Thyroid gland (tissue), 4 donors: Measurements from ENCODE around the gene TTLL5. TPM values are rescaled to one million over a fixed set of nuclear protein-coding genes. Genes with fewer than 3 reads are reported as not detected.

Experiments used
- DNase-seq, 2 donors: peaks; one replicate each; pipeline ENCODE4 v3.0.0-alpha.2; 2019
- H3K27ac ChIP-seq, 3 donors: fragments of 200-600 bp; sonication (generic); 1 replicate in 2 of 3; 2 replicates in 1 of 3; pipeline ENCODE4 v1.5.1; 2016 to 2019; ENCODE audit warnings: mild to moderate bottlenecking in 1 of 3, moderate library complexity in 1 of 3
- H3K27me3 ChIP-seq: fragments of 200-600 bp; sonication (generic); one replicate; pipeline ENCODE4 v1.5.1; 2019
- H3K36me3 ChIP-seq, 2 donors: fragments of 200-600 bp; sonication (generic); one replicate each; pipeline ENCODE4 v1.5.1; 2016 to 2019
- H3K4me1 ChIP-seq, 2 donors: fragments of 200-600 bp; sonication (generic); one replicate each; pipeline ENCODE4 v1.5.1; 2017 to 2019
- H3K4me3 ChIP-seq, 3 donors: fragments of 200-600 bp; sonication (generic); replicated peaks in 1 of 3; 1 replicate in 2 of 3; 2 replicates in 1 of 3; pipeline ENCODE4 v1.5.1; 2016; ENCODE audit warnings: mild to moderate bottlenecking in 1 of 3
- H3K9me3 ChIP-seq: fragments of 200-600 bp; sonication (generic); one replicate; pipeline ENCODE4 v1.5.1; 2017
- POLR2A ChIP-seq, 2 donors: fragments of 450-650 bp; IDR thresholded peaks; one replicate each; pipeline ENCODE4 v1.6.1; 2017; ENCODE audit warnings: antibody characterized with exemption in 2 of 2, mild to moderate bottlenecking in 2 of 2, moderate library complexity in 1 of 2
- WGBS, 2 donors: methylation state at CpG; one replicate each; pipeline ENCODE4 v1.1.5; 2017; 5-methylcytosine and 5-hydroxymethylcytosine counted together
- intact Hi-C: fragments of 100-400 bp; cut with DNase I; formaldehyde crosslinking; loops from one replicate; pipeline ENCODE4 v1.15.1; 2023
- total RNA-seq, 4 donors: library from RNA; depleted of rRNA; stranded (reverse); fragments of >200 nt; gene quantifications; one replicate each; pipeline ENCODE4 v1.2.3, GENCODE V29; 2016
- TF ChIP-seq, protein P1 (sequence below), 6 experiments: fragments of 200-600 bp in 3 of 6; fragments of 450-650 bp in 3 of 6; sonication (generic) in 3 of 6; IDR thresholded peaks; one replicate each; pipeline ENCODE4 v1.5.1; 2016 to 2019; ENCODE audit warnings: antibody characterized with exemption in 6 of 6, mild to moderate bottlenecking in 2 of 6, inconsistent platforms in 1 of 6, moderate library complexity in 1 of 6

Gene TTLL5
- total RNA-seq, 4 donors from 2014 or later = 31.8 to 65.1 (median 35.7) TPM

GRCh38 chr14:75999511-76000190, 338.6 kb downstream of the TTLL5 start:
- H3K4me1 ChIP-seq = no peaks in the 10 kb centered on the region
- 89 to 91% methylated on average over 6 of the region's 6 CpGs for WGBS, 2 donors
- no peak for DNase-seq
- H3K36me3 ChIP-seq = peaks cover 15 to 31% of the 10 kb centered on the region in 2 donors
- H3K4me3 ChIP-seq = no peak overlapping the region
- intact Hi-C loops = no loop called here
- no peak for TF ChIP-seq POLR2A (IDR thresholded peaks at IDR 0.05)
- TF ChIP-seq, protein P1, sequence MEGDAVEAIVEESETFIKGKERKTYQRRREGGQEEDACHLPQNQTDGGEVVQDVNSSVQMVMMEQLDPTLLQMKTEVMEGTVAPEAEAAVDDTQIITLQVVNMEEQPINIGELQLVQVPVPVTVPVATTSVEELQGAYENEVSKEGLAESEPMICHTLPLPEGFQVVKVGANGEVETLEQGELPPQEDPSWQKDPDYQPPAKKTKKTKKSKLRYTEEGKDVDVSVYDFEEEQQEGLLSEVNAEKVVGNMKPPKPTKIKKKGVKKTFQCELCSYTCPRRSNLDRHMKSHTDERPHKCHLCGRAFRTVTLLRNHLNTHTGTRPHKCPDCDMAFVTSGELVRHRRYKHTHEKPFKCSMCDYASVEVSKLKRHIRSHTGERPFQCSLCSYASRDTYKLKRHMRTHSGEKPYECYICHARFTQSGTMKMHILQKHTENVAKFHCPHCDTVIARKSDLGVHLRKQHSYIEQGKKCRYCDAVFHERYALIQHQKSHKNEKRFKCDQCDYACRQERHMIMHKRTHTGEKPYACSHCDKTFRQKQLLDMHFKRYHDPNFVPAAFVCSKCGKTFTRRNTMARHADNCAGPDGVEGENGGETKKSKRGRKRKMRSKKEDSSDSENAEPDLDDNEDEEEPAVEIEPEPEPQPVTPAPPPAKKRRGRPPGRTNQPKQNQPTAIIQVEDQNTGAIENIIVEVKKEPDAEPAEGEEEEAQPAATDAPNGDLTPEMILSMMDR (IDR thresholded peaks at IDR 0.05) = no peak
- H3K9me3 ChIP-seq = no peaks in the 10 kb centered on the region
- H3K27ac ChIP-seq = no peak overlapping the region
- H3K27me3 ChIP-seq = no peaks in the 10 kb centered on the region

DNA sequence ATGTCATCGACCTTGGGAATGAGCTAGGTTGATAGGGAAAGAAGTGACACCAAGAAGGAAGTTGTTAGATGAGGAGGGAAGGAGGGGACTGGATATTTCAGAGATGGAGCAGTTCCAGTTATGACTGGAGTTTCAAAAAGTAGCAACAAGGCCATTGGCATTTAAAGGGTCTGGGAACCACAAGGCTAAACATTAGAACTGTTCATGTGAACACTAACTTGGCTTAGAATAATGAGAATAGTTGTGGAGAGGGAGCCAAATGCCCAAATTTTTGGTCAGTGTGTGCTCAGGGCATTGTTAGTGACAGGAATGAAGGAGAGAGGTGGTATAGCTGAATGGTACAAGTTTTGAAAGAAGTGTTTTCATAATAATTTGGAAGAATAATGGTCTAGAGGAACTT, 341.3 kb downstream of the TTLL5 start:
- TF ChIP-seq, protein P1 (IDR thresholded peaks at IDR 0.05) = no peak
- TF ChIP-seq POLR2A (IDR thresholded peaks at IDR 0.05) = no peak
- Histone ChIP-seq H3K36me3 (peaks cover 30 to 41% of the 10 kb centered on the region in 2 donors), H3K9me3 (no peaks in the 10 kb centered on the region), H3K27me3 (no peaks in the 10 kb centered on the region), H3K27ac (no peak overlapping the region), H3K4me1 (no peaks in the 10 kb centered on the region), H3K4me3 (no peak overlapping the region)
- WGBS, 2 donors = 95% methylated on average over 1 of the region's 1 CpG
- no peak for DNase-seq
- intact Hi-C loops = no loop called here

Other genes with a start within 250 kb of the TTLL5 start
- 10 to 100 TPM; 24.2 to 54.6 (median 36.3) TPM for gene JDP2, start 233.2 kb upstream of the TTLL5 start, total RNA-seq
- 1 to 10 TPM in 3 of 4 donors, not detected in 1; 1.6 to 6.6 (median 4.9) TPM for gene BATF, start 138.8 kb upstream of the TTLL5 start, total RNA-seq
- 1 to 10 TPM; 4.3 to 9.1 (median 6.3) TPM for gene FLVCR2, start 82.6 kb upstream of the TTLL5 start, total RNA-seq
- gene ERG28, start 370 bp upstream of the TTLL5 start, total RNA-seq = 10 to 100 TPM; 12.1 to 17.3 (median 15.0) TPM